HG03175 (cell line): Measurements from ENCODE around the gene PLEKHA8.

Experiments used
- ATAC-seq: cut with Tn5 transposase; IDR thresholded peaks from one replicate; pipeline ENCODE4 v1.9.1; 2021; ENCODE audit warnings: mild to moderate bottlenecking, moderate library complexity; ENCODE audit not compliant: unreplicated experiment

PLEKHA8 gene

GRCh38 chr7:30023524-30023923 is 4.7 kb upstream of the PLEKHA8 start:
- ATAC-seq: no peak

- ATAC-seq: peak; percentile 77
These were observed 1.8 kb upstream of the PLEKHA8 start, which contains the start of gene FKBP14 for GRCh38 chr7:30026229-30027064. Gene FKBP14 (minus strand): TSS chr7:30026702. CDS start chr7:30026508, 194 bp downstream.

DNA sequence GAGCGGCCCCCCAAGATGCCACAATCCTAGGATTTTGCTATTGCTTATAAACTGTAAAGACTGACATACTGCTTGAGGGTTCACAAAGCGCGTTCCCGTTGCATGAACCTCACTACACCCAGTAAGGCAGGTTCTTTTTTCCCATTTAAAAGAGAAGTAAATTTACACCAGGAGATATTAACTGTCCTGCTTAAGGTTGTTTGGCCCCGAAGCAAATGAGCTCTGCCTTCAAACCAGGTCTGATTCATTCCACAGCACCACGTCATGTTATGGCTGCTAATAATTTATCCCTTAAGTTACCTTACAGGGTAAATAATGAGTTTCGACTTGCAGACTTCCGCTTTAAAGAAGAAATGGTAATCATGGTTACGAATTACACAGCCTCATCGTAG is 1.2 kb upstream of the PLEKHA8 start:
- ATAC-seq: peak; percentile 38

- ATAC-seq: no peak
These were observed 434 bp upstream of the PLEKHA8 start for GRCh38 chr7:30027740-30028215.

- ATAC-seq: peak; percentile 16
These were observed 780 bp downstream of the PLEKHA8 start for GRCh38 chr7:30028749-30029635.

DNA sequence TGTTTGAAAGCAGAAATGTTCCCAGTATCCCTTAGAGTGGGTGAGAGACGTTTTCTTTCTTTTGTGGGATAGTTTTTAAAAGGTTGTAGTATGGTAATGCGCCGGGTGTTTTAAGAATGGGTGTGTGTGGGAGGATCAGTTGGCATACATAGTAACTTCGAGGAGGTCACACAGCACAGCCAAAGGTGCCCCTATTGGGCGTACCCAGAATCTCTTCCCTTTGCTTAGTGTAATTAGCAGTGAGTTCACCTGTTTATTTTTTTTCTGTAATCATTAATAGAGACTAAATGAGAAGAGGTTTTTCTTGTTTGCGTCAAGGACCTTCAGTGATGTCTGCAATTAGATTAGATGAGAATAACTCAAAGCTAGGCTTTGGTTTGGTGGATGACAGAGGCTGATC is 1.5 kb downstream of the PLEKHA8 start:
- ATAC-seq: no peak

DNA sequence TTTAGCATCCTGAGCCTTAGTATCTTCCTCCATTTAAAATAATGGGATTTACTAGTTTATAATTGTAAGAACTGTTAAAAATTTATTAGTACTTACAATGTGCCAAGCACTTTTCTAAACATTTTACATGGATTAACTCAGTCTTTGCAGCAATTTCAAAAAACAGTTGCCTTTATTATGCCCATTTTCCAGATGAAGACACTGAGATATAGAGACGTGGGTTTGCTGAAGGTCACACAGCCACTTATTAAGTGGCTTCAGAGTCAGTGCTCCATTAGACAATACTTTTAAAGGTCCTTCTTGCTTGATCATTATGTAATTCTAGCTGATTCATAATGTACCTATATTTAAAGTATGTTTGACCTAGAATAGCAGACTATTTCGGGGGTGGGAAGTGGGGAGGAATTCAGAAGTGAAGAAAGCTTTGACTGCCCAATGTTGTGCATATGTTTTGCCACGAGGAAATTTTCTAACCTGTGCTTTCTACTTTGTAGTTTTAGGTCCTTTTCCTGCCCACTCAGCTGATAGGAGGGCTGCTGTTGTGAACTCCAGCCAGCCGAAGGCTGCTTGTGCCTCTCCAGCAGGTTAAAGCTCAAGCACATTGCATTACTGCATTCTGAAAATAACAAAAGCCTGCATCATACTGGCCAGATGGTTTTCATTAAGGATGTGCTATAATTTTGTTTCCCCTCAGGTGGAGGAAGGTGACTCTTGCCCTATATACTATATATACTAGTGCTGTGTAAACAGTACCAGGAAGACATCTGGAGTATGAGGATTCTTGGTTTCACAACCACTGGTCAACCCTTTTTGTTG is 4.3 kb downstream of the PLEKHA8 start:
- no peak for ATAC-seq

DNA sequence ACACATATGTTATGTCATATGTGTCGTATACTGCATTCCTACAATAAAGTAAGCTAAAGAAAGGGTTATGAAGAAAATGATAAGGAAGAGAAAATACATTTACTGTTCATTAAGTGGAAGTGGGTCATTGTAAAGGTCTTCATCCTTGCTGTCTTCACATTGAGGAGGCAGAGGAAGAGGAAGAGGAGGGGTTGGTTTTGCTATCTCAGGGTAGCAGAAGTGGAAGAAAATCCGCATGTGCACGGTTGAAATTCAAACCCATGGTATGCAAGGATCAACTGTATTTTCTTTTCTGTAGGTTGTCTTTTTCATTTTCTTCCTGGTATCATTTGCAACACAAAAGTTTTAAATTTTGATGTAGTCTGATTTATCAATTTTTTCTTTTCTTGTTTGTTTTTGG is 6.3 kb downstream of the PLEKHA8 start:
- no peak for ATAC-seq

DNA sequence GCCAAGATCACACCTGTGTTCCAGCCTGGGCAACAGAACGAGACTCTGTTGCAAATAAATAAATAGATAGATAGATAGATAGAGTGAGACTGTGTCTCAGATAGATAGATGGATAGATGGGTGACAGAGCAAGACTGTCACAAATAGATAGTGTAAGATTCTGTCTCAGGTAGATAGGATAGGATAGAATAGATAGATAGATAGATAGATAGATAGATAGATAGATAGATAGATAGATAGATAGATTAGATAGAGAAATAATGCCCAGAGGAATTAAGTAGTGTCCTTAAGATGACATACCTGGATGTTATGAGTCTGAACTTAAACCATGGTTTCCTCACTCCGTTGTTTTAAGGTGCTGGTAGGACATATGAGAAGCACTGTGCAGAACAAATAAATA is 8.0 kb downstream of the PLEKHA8 start:
- ATAC-seq: no peak

GRCh38 chr7:30038196-30038980 is 10.2 kb downstream of the PLEKHA8 start:
- no peak for ATAC-seq

DNA sequence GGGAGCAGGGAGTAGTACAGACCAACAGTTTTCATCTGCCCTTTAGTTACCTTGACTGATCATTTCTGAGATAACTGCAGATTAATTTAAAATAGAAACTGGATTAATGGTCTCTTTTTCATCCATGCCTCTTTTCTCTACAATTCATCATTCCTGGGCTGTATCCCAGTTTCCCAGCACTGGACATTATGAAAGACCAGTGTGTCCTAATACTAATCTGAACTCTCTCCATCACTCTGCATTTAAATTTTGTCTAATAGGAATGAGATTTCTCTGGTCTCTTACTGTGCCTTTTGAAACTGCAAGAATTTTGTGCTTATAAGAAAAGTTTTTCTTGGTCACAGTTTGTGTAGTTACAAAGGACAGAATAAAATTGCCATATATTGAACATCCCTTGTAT is 12.7 kb downstream of the PLEKHA8 start:
- ATAC-seq: no peak

DNA sequence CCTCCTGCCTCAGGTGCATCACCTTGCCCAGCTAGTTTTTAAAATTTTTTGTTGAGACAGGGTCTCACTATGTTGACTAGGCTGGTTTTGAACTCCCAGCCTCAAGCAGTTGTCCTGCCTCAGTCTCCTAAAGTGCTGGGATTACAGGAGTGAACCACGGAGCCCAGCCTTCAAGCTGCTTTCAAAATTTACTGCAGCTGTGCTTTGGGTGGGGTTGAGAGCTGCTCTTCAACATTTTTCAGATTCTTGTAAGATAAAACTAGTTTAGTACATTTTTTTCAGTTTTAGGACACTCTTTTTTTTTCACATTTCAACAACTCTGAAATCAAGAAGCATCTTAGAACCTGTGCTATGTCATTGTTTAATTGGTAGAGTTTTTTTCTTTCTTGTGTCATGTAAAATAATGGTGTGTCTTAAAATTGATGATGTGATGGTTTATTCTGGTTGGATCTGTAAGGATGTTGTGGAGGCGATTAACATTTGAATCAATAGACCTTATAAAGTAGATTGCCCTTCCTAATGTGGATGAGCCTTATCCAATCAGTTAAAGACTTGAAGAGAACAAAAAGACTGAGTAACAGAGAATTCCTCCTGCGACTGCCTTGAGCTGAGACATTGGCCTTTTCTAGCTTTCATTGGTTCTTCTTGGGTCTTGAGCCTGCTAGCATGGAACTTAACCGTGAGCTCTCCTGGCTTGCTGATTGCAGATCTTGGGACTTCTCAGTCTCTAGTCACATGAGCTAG is 13.5 kb downstream of the PLEKHA8 start:
- no peak for ATAC-seq

GRCh38 chr7:30046127-30046770 is 18.0 kb downstream of the PLEKHA8 start:
- no peak for ATAC-seq

- no peak for ATAC-seq
These were observed 18.9 kb downstream of the PLEKHA8 start for GRCh38 chr7:30047124-30047523.

DNA sequence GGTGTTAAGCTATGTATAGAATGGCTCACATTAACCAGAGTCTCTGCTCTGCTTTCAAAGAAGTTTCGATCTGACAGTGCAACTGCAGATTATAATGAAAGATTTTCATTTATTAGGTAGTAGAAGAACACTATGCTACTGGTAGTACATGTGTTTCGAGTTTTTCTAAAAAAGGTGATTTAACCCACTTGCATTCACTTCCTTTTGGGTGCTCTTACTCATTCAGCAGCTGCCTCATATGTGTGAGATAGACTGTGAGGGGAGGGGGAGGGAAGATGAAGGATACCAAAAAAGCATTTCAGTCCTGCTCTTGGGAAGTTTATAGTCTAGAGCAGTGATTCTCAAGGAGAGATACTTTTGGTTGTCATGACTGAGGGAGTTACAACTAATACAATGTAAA is 20.4 kb downstream of the PLEKHA8 start:
- no peak for ATAC-seq

- ATAC-seq: no peak
These were observed 21.0 kb downstream of the PLEKHA8 start for GRCh38 chr7:30049173-30049572.

GRCh38 chr7:30053068-30053467 is 24.9 kb downstream of the PLEKHA8 start:
- no peak for ATAC-seq

DNA sequence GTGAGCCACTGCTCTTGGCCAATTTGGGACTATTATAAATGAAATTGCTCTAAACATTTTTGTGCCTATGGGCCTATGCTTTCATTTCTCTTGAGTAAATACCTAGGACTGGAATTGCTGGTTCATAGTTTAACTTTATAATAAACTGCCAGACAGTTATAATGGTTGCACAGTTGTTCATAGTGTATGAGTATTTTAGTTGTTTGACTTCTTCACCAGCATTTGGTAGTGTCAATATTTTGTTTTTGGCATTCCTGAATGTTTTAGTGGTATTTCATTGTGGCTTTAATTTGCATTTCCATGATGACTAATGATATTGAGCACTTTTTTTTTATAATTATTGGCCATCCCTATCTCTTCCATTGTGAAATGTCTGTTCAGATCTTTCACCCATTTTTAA is 29.5 kb downstream of the PLEKHA8 start:
- ATAC-seq: no peak

- peak; percentile 64 for ATAC-seq
These were observed 33.6 kb downstream of the PLEKHA8 start for GRCh38 chr7:30061786-30062185.
